Esophagus squamous epithelium (tissue), 4 donors: ENCODE results near the gene FZR1.

ENCODE experiments used
- POLR2A ChIP-seq, 4 donors: fragments of 450-650 bp; IDR thresholded peaks; one replicate each; pipeline ENCODE4 v1.6.1; 2017; ENCODE audit warnings: antibody characterized with exemption in 4 of 4, mild to moderate bottlenecking in 4 of 4, moderate library complexity in 3 of 4
- TF ChIP-seq, protein P1 (sequence below), 6 experiments: fragments of 450-650 bp in 4 of 6; fragments of 200-600 bp in 2 of 6; sonication (generic) in 2 of 6; IDR thresholded peaks; one replicate each; pipeline ENCODE4 v1.5.1; 2016 to 2019; ENCODE audit warnings: antibody characterized with exemption in 6 of 6, mild to moderate bottlenecking in 4 of 6, moderate library complexity in 4 of 6

DNA sequence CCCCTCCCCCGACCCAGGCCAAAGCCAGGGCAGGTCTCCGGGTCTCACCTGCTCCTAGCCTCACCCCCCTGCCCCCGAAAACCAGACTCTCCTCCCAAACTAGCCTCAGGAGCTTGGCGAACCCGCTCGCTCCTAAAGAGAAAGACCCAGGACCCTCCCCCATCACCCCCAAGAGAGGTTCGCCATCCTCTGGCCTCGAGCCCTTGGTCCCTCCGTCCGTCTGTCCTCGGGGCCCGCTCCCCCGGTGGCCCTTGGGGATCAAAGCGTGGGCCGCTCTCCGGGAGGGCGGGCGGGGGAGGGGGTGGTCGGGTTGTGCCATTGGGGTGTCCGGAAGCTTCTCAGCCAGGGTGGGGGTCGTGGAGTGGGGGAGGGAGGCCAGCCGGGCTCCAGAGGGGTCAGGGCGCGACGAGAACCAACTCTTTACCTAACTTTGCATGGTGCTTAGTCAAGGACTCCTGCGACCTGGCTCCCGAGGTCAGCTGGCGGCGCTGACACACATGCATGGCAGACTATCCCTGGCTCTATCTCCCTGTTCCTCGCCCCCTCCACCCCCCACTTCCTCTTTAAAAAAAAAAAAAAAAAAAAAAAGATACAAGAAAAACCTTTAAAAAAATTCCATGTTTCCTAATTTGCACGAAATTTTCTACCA lies 41.4 kb upstream of the FZR1 start:
- no peak for TF ChIP-seq POLR2A (IDR thresholded peaks at IDR 0.05)
- TF ChIP-seq, protein P1, sequence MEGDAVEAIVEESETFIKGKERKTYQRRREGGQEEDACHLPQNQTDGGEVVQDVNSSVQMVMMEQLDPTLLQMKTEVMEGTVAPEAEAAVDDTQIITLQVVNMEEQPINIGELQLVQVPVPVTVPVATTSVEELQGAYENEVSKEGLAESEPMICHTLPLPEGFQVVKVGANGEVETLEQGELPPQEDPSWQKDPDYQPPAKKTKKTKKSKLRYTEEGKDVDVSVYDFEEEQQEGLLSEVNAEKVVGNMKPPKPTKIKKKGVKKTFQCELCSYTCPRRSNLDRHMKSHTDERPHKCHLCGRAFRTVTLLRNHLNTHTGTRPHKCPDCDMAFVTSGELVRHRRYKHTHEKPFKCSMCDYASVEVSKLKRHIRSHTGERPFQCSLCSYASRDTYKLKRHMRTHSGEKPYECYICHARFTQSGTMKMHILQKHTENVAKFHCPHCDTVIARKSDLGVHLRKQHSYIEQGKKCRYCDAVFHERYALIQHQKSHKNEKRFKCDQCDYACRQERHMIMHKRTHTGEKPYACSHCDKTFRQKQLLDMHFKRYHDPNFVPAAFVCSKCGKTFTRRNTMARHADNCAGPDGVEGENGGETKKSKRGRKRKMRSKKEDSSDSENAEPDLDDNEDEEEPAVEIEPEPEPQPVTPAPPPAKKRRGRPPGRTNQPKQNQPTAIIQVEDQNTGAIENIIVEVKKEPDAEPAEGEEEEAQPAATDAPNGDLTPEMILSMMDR (IDR thresholded peaks at IDR 0.05): no peak
